ENCODE data around the gene FMN2.
"Not testable (repeated sequence)": the region's sequence is repeated elsewhere in the genome, so short reads cannot be mapped to it uniquely, and the experiment has no call there.

GRCh38 chr1:240415011-240415410 is 323.3 kb downstream of the FMN2 start:
- TF ChIP-seq CTCF (conservative IDR thresholded peaks at IDR 0.05); EZH2 (IDR thresholded peaks at IDR 0.05; ENCODE audit: low read depth): not testable (repeated sequence)
